GM10266 (cell line): ENCODE results near the gene KRTAP4-7.
"Not testable (repeated sequence)": the region's sequence is repeated elsewhere in the genome, so short reads cannot be mapped to it uniquely, and the experiment has no call there.

ENCODE experiments used
- DNase-seq: peaks from one replicate; pipeline ENCODE4 v3.0.0; 2012; ENCODE audit errors: extremely low spot score
- TF ChIP-seq, protein P1 (sequence below): IDR thresholded peaks from 2 replicates; pipeline ENCODE4 v1.5.1; 2012; ENCODE audit warnings: mild to moderate bottlenecking, low read depth; ENCODE audit not compliant: control insufficient read depth, insufficient read depth; ENCODE audit errors: missing control alignments

The KRTAP4-7 gene

GRCh38 chr17:41071606-41072360, 12.2 kb upstream of the KRTAP4-7 start:
- DNase-seq = no peak
- TF ChIP-seq, protein P1, sequence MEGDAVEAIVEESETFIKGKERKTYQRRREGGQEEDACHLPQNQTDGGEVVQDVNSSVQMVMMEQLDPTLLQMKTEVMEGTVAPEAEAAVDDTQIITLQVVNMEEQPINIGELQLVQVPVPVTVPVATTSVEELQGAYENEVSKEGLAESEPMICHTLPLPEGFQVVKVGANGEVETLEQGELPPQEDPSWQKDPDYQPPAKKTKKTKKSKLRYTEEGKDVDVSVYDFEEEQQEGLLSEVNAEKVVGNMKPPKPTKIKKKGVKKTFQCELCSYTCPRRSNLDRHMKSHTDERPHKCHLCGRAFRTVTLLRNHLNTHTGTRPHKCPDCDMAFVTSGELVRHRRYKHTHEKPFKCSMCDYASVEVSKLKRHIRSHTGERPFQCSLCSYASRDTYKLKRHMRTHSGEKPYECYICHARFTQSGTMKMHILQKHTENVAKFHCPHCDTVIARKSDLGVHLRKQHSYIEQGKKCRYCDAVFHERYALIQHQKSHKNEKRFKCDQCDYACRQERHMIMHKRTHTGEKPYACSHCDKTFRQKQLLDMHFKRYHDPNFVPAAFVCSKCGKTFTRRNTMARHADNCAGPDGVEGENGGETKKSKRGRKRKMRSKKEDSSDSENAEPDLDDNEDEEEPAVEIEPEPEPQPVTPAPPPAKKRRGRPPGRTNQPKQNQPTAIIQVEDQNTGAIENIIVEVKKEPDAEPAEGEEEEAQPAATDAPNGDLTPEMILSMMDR = no peak

GRCh38 chr17:41073676-41074075, 10.3 kb upstream of the KRTAP4-7 start:
- DNase-seq = no peak
- TF ChIP-seq, protein P1 = no peak

DNA sequence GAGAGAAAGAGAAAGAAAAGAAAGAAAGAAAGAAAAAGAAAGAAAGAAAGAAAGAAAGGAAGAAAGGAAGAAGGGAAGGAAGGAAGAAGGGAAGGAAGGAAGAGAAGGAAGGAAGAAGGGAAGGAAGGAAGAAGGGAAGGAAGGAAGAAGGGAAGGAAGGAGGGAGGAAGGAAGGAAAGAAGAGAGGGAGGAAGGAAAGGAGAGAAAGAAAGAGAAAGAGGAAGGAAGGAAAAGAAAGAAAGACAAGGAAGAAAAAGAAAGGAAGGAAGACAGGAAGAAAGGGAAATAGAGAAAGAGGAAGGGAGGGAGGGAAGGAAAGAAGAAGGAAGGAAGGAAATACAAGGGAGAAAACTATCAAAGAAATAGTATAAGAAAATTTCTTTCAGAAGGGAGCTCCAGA, 7.2 kb upstream of the KRTAP4-7 start:
- TF ChIP-seq, protein P1 = no peak
- DNase-seq = no peak

- no peak for DNase-seq
- TF ChIP-seq, protein P1 = no peak
These were observed 1.3 kb upstream of the KRTAP4-7 start for GRCh38 chr17:41082626-41083025.

DNA sequence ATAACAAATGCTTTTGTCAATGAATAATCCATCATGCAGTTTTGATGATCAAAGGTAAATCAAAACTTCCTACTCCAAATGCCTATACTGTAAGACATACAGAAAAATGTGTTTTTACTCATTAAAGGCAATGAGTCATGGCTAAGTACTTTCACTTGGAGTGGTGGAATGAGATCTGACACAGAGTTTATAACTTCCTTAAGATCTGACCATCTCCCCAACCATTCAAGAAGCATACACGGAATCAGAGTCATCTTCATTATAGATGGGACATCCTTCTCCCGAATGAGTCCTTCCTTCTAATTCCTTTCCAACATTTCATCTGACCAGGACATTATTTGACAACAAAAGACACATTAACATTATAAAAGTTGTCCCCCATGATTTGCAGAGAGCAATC, 523 bp upstream of the KRTAP4-7 start:
- DNase-seq = not testable (repeated sequence)

GRCh38 chr17:41088760-41089352, 4.9 kb downstream of the KRTAP4-7 start:
- DNase-seq = not testable (repeated sequence)

DNA sequence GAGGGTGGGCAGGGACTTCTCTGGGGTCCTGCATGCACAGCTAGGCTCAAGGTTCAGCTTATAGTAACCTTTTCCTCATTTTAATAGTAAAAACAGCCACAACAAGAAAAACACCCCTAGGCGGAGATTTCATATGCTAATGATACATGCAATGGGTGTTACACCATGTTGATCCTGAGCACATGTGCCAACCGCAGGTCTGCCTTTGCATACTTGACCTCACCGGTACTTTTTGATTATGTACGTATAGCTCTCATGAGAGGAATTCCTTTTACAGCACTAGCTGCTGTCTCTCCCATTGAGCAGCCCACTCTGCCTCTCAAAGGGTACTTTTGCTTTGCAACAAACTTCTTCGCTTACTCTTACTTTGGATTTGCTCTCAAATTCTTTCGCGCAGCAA, 12.1 kb downstream of the KRTAP4-7 start:
- TF ChIP-seq, protein P1 = no peak
- no peak for DNase-seq

DNA sequence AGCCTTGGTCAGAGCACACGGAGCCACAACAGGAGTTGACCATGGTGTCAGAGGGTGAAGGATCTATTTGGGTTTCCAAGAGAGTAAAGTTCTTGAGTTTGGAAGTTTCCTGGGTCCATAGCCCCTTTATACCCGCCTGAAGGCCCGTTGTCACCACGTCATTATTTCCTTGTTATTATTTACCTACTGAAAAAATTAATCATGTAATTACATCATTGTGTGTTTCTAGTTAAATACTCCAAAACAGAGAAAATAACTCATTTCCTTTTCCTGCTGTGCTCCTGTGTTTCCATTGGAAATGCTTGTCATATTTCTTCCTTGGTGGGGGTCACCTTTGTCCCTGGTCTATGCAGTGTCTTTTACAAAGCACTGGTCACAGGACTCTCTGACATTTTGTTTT, 14.1 kb downstream of the KRTAP4-7 start, which contains the start of gene KRTAP4-8:
TSS of gene KRTAP4-8 (minus strand) at position 101 of the 400 bp plus-strand sequence. CDS start at position 43, 58 bp downstream.
- TF ChIP-seq, protein P1 = no peak
- DNase-seq = no peak
